ENCODE data around the gene LHFPL6. TPM values are rescaled to one million over a fixed set of nuclear protein-coding genes. Genes with fewer than 3 reads are reported as not detected.

LHFPL6 gene
- total RNA-seq, 1 experiment from 2014 or later = 76.3 TPM

GRCh38 chr13:39415008-39415802 lies 187.8 kb downstream of the LHFPL6 start:
- peaks cover 38% of the 10 kb centered on the region for H3K4me1 ChIP-seq (replicated peaks)
- H3K4me3 ChIP-seq = no peak overlapping the region
- H3K27ac ChIP-seq = no peak overlapping the region
- DNase-seq (ENCODE audit: low read depth in 1 of 2, low spot score in 2 of 2) = peak; percentile 29 to 52
- H3K27me3 ChIP-seq (replicated peaks) = no peaks in the 10 kb centered on the region
- no peaks in the 10 kb centered on the region for H3K9me3 ChIP-seq (replicated peaks)
- H3K36me3 ChIP-seq = no peaks in the 10 kb centered on the region

- Histone ChIP-seq H3K36me3 (no peaks in the 10 kb centered on the region), H3K27ac (no peak overlapping the region), H3K4me1 (replicated peaks) (peaks cover 44% of the 10 kb centered on the region), H3K9me3 (replicated peaks) (no peaks in the 10 kb centered on the region), H3K27me3 (replicated peaks) (no peaks in the 10 kb centered on the region), H3K4me3 (no peak overlapping the region)
- DNase-seq (ENCODE audit: low read depth in 1 of 2, low spot score in 2 of 2) = no peak
Observed at GRCh38 chr13:39414339-39414738, 188.7 kb downstream of the LHFPL6 start.

DNA sequence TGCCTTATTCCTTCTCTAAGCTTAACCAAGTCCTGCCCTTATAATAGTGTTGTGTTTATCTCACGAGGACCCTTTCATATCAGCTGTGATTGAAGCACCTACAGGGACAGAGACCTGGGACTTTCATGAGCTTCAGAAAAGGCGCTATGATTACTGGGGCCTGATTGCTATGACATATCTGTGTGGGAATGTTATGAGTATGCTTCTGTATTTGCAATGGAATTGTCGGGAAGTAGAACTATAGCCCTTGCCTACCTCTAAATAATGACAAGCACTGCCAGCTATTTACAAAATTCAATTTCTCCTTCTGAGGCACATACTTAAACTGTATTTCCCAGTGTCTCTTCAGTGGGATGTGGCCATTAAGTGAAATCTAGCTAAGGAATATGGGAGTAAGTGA lies 191.5 kb downstream of the LHFPL6 start:
- H3K4me3 ChIP-seq = no peak overlapping the region
- H3K27me3 ChIP-seq (replicated peaks) = no peaks in the 10 kb centered on the region
- H3K9me3 ChIP-seq (replicated peaks) = no peaks in the 10 kb centered on the region
- H3K27ac ChIP-seq = peak overlapping the region; percentile 78
- no peaks in the 10 kb centered on the region for H3K36me3 ChIP-seq
- peak in 1 of 2 experiments; percentile 46 for DNase-seq (ENCODE audit: low read depth in 1 of 2, low spot score in 2 of 2)
- H3K4me1 ChIP-seq (replicated peaks) = peaks cover 41% of the 10 kb centered on the region

DNA sequence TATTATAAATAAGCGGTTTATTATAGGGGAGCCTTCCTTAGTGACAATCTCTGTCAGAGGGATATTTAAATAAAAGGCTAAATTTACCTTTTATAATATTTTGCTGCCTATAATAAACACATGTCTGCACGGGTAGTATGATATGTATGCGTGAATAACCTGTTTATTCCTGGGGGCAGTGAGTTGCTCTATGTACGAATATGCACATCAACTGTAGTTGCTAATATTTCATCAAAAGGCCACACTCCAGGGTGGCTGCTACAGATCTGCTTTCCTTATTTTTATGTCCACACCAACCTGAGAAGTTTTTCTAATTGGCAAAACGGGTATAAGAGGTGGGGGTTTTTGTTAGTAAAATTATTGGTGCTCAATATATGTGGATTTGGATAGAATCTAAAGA lies 192.0 kb downstream of the LHFPL6 start:
- Histone ChIP-seq H3K27me3 (replicated peaks) (no peaks in the 10 kb centered on the region), H3K4me3 (no peak overlapping the region), H3K4me1 (replicated peaks) (peaks cover 41% of the 10 kb centered on the region), H3K9me3 (replicated peaks) (no peaks in the 10 kb centered on the region), H3K36me3 (no peaks in the 10 kb centered on the region), H3K27ac (peak overlapping the region; percentile 78)
- DNase-seq (ENCODE audit: low read depth in 1 of 2, low spot score in 2 of 2) = no peak

DNA sequence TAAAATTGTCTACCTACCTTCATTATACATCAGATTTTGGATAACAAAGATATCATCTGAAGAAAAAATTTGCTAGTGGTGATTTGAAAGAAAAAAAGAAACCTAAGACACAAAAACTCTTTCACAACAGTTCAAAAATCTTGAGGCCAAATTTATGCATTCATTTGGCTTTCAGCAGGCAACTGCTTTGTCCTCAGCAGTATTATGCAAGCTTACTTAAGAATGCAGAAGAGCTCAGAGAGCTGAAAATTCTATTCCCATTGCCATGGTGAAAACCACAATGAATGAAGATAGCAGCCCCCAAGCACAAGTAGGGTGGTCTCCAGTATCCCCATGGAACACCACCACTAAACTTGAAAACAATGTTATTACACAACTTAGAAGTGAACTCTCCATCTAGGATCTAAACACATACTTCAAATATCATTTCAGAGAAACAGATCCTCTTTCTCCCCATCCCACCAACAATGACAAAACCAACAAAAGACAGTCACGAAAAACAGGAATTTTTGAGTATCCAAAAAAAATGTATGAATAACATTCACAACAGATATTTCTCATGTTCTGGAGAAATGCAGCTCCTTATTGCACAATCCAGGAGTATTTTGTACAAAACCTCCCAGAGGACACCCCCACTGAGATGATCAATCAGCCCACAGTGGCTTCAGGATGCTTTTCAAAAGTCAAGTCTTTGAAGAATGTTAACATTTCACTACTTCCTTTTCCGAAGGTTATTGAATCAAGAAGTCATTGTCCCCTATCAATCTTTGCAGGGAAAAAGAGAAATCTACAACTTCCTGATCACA lies 192.7 kb downstream of the LHFPL6 start:
- Histone ChIP-seq H3K36me3 (no peaks in the 10 kb centered on the region), H3K27ac (peak overlapping the region; percentile 78), H3K4me1 (replicated peaks) (peaks cover 45% of the 10 kb centered on the region), H3K27me3 (replicated peaks) (no peaks in the 10 kb centered on the region), H3K4me3 (no peak overlapping the region), H3K9me3 (replicated peaks) (no peaks in the 10 kb centered on the region)
- DNase-seq (ENCODE audit: low read depth in 1 of 2, low spot score in 2 of 2) = peak in 1 of 2 experiments; percentile 71

DNA sequence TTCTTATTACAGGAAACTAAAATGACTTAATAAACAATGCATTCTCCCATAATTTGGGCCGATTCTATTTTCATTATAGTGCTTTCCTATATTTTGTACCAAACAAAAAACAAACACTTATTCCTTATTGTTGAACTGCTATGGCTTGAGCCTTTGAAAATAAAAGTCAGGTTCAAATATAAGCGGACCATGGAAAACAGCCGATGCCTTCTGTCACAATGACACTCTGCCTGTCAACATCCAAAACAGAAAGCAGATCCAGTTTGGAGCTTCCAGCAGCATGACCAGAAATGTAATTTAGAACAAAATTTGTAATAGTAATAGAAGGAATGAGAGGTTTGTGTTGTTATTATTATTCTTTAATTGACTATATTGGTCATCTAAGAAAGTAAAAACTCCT lies 194.5 kb downstream of the LHFPL6 start:
- no peak overlapping the region for H3K4me3 ChIP-seq
- no peaks in the 10 kb centered on the region for H3K27me3 ChIP-seq (replicated peaks)
- H3K4me1 ChIP-seq (replicated peaks) = peaks cover 42% of the 10 kb centered on the region
- no peak for DNase-seq (ENCODE audit: low read depth in 1 of 2, low spot score in 2 of 2)
- no peak overlapping the region for H3K27ac ChIP-seq
- H3K9me3 ChIP-seq (replicated peaks) = no peaks in the 10 kb centered on the region
- H3K36me3 ChIP-seq = no peaks in the 10 kb centered on the region; the same call in 1 of the 2 replicates

DNA sequence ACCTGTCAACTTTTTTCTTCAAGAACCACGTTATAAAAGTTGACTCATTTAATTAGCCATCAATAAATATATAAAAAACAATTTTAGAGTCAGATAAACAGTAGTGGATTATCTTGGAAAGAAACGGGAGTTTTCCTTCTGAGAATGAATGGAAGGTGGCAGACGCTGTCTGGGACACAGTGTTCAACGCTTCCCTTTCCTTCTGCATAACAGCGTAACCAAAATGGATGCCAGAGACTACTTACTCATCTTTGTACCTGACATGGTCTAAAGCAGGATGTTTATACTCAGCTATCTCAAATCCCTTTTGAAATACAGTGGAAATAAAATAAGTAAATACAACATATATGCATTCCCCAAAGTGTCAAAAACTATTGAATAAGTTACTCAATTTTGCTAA lies 195.2 kb downstream of the LHFPL6 start:
- H3K27me3 ChIP-seq (replicated peaks) = no peaks in the 10 kb centered on the region
- peaks cover 42% of the 10 kb centered on the region for H3K4me1 ChIP-seq (replicated peaks)
- H3K9me3 ChIP-seq (replicated peaks) = no peaks in the 10 kb centered on the region
- H3K36me3 ChIP-seq = no peaks in the 10 kb centered on the region; the same call in 1 of the 2 replicates
- no peak overlapping the region for H3K4me3 ChIP-seq
- no peak overlapping the region for H3K27ac ChIP-seq
- DNase-seq (ENCODE audit: low read depth in 1 of 2, low spot score in 2 of 2) = no peak

- Histone ChIP-seq H3K36me3 (no peaks in the 10 kb centered on the region; the same call in 1 of the 2 replicates), H3K4me1 (replicated peaks) (peaks cover 42% of the 10 kb centered on the region), H3K9me3 (replicated peaks) (no peaks in the 10 kb centered on the region), H3K4me3 (no peak overlapping the region), H3K27me3 (replicated peaks) (no peaks in the 10 kb centered on the region), H3K27ac (no peak overlapping the region)
- DNase-seq (ENCODE audit: low read depth in 1 of 2, low spot score in 2 of 2) = no peak
Observed at GRCh38 chr13:39407138-39407537, 195.9 kb downstream of the LHFPL6 start.

GRCh38 chr13:39406688-39407087 lies 196.3 kb downstream of the LHFPL6 start:
- Histone ChIP-seq H3K9me3 (replicated peaks) (no peaks in the 10 kb centered on the region), H3K36me3 (no peaks in the 10 kb centered on the region; the same call in 1 of the 2 replicates), H3K27me3 (replicated peaks) (no peaks in the 10 kb centered on the region), H3K4me1 (replicated peaks) (peaks cover 38% of the 10 kb centered on the region), H3K4me3 (no peak overlapping the region), H3K27ac (no peak overlapping the region)
- no peak for DNase-seq (ENCODE audit: low read depth in 1 of 2, low spot score in 2 of 2)

DNA sequence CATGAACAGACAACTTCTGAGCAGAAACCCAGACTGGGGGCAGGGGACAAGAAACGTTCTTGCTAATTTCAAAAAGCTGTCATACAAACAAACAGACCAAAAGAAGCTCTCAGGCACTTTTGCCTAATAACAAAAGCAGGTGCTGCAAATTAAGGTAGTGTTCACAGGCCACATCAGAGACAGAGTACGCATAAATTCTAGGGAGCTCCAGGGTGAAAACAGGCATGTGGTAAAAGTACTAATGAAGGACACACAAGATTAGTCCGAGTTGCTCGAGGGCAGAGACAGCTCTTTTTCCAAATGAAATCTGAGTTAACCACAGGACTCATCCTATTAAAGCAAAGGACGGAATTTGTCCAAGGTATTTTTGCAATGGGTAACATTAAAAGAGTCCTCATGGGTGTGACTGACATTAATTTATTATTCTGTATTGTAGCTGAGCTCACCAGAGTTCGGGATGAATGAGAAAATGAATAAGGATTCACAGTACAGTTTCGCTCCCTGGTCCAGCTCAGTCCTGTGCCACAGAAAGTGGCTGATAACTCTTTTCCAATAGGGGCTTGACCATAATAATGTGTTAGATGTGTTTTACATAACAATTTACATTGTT lies 197.3 kb downstream of the LHFPL6 start:
- H3K4me3 ChIP-seq = no peak overlapping the region
- H3K9me3 ChIP-seq (replicated peaks) = no peaks in the 10 kb centered on the region
- H3K4me1 ChIP-seq (replicated peaks) = peaks cover 28% of the 10 kb centered on the region
- no peaks in the 10 kb centered on the region; the same call in 1 of the 2 replicates for H3K36me3 ChIP-seq
- no peaks in the 10 kb centered on the region for H3K27me3 ChIP-seq (replicated peaks)
- no peak overlapping the region for H3K27ac ChIP-seq
- no peak for DNase-seq (ENCODE audit: low read depth in 1 of 2, low spot score in 2 of 2)

- Histone ChIP-seq H3K36me3 (no peaks in the 10 kb centered on the region; the same call in 1 of the 2 replicates), H3K4me3 (no peak overlapping the region), H3K27ac (no peak overlapping the region), H3K27me3 (replicated peaks) (no peaks in the 10 kb centered on the region), H3K9me3 (replicated peaks) (no peaks in the 10 kb centered on the region), H3K4me1 (replicated peaks) (peaks cover 25% of the 10 kb centered on the region)
- no peak for DNase-seq (ENCODE audit: low read depth in 1 of 2, low spot score in 2 of 2)
Observed at GRCh38 chr13:39405107-39405506, 197.9 kb downstream of the LHFPL6 start.

DNA sequence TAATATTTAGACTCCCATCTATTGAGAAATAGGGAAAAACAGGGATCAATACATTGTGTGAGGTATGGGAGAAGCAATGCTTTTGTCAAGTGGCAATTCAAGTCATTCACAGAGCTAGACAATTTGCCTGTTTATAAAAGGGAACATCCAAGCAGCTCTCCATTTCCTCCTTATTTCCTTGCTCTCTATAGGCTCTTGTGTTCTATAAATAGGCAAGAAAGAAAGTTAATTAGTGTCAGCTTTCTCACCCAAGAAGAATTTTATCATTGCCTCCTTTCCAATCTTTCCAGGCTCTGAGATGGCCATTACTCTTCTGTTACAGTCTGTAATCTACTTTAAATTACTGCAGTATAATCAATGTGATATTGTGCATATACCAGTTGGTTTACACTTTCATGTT lies 199.9 kb downstream of the LHFPL6 start:
- Histone ChIP-seq H3K4me1 (replicated peaks) (peaks cover 9% of the 10 kb centered on the region), H3K27me3 (replicated peaks) (no peaks in the 10 kb centered on the region)

DNA sequence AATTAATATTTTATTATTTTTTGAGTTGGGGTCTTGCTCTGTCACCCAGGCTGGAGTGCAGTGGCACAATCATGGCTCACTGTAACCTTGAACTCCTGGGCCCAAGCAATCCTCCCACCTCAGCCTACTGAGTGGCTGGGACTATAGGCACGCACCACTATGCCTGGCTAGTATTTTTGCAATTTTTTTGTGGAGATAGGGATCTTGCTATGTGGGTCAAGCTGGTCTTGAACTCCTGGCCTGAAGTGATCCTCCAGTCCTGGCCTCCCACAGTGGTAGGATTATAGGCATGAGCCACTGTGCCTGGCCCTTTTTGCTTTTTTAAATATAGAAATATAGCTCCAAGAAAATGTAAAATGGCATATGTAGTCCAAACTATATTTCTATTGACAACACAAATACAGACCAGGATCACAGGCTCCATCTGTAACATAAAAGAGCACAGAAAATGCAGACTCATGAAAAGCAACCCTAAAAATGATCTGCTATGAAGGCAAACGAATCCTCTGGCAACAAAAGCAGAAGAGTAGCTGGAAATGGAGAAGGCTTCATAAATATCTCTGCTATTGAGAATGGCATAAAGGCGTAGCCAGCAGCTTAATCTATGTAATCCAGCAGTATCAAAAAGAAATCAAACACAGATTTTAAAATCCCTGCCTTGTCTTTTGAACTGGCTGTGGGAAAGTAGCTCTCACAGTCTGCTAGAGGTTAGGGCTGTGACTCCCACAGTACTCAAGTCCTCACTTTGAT lies 200.6 kb downstream of the LHFPL6 start:
- Histone ChIP-seq H3K27me3 (replicated peaks) (no peaks in the 10 kb centered on the region), H3K36me3 (no peaks in the 10 kb centered on the region; the same call in 1 of the 2 replicates)

More for the DNA sequence above, 199.9 kb downstream of the LHFPL6 start:
- no peak for DNase-seq (ENCODE audit: low read depth in 1 of 2, low spot score in 2 of 2)
- no peaks in the 10 kb centered on the region; the same call in 1 of the 2 replicates for H3K36me3 ChIP-seq
- H3K27ac ChIP-seq = no peak overlapping the region
- H3K9me3 ChIP-seq (replicated peaks) = no peaks in the 10 kb centered on the region
- no peak overlapping the region for H3K4me3 ChIP-seq

More for the DNA sequence above, 200.6 kb downstream of the LHFPL6 start:
- no peak for DNase-seq (ENCODE audit: low read depth in 1 of 2, low spot score in 2 of 2)
- Histone ChIP-seq H3K9me3 (replicated peaks) (no peaks in the 10 kb centered on the region), H3K27ac (no peak overlapping the region), H3K4me1 (replicated peaks) (peaks cover 9% of the 10 kb centered on the region), H3K4me3 (no peak overlapping the region)

All from SJSA1 (cell line).